BE2C (cell line): Measurements from ENCODE around the gene INHBA.

ENCODE experiments used
- DNase-seq: peaks from one replicate; pipeline ENCODE4 v3.0.0-alpha.2; 2020
- H3K27me3 ChIP-seq: fragments of 250-450 bp; sonication (Bioruptor Pico); 2 replicates; pipeline ENCODE4 v1.5.1; 2020; ENCODE audit warnings: mild to moderate bottlenecking
- H3K36me3 ChIP-seq: fragments of 250-450 bp; sonication (Bioruptor Pico); 2 replicates; pipeline ENCODE4 v1.5.1; 2020; ENCODE audit warnings: mild to moderate bottlenecking
- H3K4me1 ChIP-seq: fragments of 250-450 bp; sonication (Bioruptor Pico); 2 replicates; pipeline ENCODE4 v1.5.1; 2020
- H3K4me3 ChIP-seq: 2 replicates; pipeline ENCODE4 v1.5.1; 2011; ENCODE audit warnings: low read depth, low read length
- H3K9me3 ChIP-seq: fragments of 250-450 bp; sonication (Bioruptor Pico); 2 replicates; pipeline ENCODE4 v1.5.1; 2020
- CTCF ChIP-seq: IDR thresholded peaks from 2 replicates; pipeline ENCODE4 v1.5.1; 2012; ENCODE audit warnings: mild to moderate bottlenecking, low read depth, low read length

The INHBA gene

GRCh38 chr7:41720886-41721285, 18.0 kb upstream of the INHBA start:
- Histone ChIP-seq H3K36me3 (no peaks in the 10 kb centered on the region), H3K4me1 (no peaks in the 10 kb centered on the region), H3K9me3 (no peaks in the 10 kb centered on the region), H3K4me3 (no peak overlapping the region), H3K27me3 (no peaks in the 10 kb centered on the region)
- no peak for TF ChIP-seq CTCF
- no peak for DNase-seq

- DNase-seq = no peak
- no peak for TF ChIP-seq CTCF
- H3K9me3 ChIP-seq = no peaks in the 10 kb centered on the region
- 0 out of 2 replicates have a peak, but pooled peaks cover 2% of the 10 kb centered on the region for H3K27me3 ChIP-seq
- no peak overlapping the region for H3K4me3 ChIP-seq
- H3K4me1 ChIP-seq = no peaks in the 10 kb centered on the region
- no peaks in the 10 kb centered on the region for H3K36me3 ChIP-seq
These were observed 17.2 kb upstream of the INHBA start for GRCh38 chr7:41720046-41720445.

- no peak for TF ChIP-seq CTCF
These were observed 13.8 kb upstream of the INHBA start for GRCh38 chr7:41716691-41717090.

GRCh38 chr7:41715000-41715399, 12.1 kb upstream of the INHBA start:
- DNase-seq = no peak
- Histone ChIP-seq H3K4me3 (no peak overlapping the region), H3K9me3 (no peaks in the 10 kb centered on the region), H3K36me3 (no peaks in the 10 kb centered on the region), H3K4me1 (no peaks in the 10 kb centered on the region), H3K27me3 (0 out of 2 replicates have a peak, but pooled peaks cover 8% of the 10 kb centered on the region)
- TF ChIP-seq CTCF = no peak

More at GRCh38 chr7:41716691-41717090, 13.8 kb upstream of the INHBA start:
- Histone ChIP-seq H3K4me3 (no peak overlapping the region), H3K9me3 (no peaks in the 10 kb centered on the region), H3K36me3 (no peaks in the 10 kb centered on the region), H3K27me3 (0 out of 2 replicates have a peak, but pooled peaks cover 8% of the 10 kb centered on the region), H3K4me1 (no peaks in the 10 kb centered on the region)
- DNase-seq = no peak

- DNase-seq = peak; percentile 44
These were observed 8.6 kb upstream of the INHBA start for GRCh38 chr7:41711283-41712064.

More at GRCh38 chr7:41711283-41712064, 8.6 kb upstream of the INHBA start:
- no peaks in the 10 kb centered on the region for H3K36me3 ChIP-seq
- TF ChIP-seq CTCF = peak; percentile 75
- H3K4me1 ChIP-seq = no peaks in the 10 kb centered on the region
- H3K9me3 ChIP-seq = no peaks in the 10 kb centered on the region
- H3K4me3 ChIP-seq = no peak overlapping the region
- H3K27me3 ChIP-seq = peaks cover 13% of the 10 kb centered on the region; the same call in 1 of the 2 replicates
